HG02571 (cell line): ENCODE results near the gene JOSD1.
A peak's percentile ranks its signal among the peaks of the same experiment; 100 is the strongest.
"Not testable (repeated sequence)": the region's sequence is repeated elsewhere in the genome, so short reads cannot be mapped to it uniquely, and the experiment has no call there.

Source experiments
- ATAC-seq: cut with Tn5 transposase; IDR thresholded peaks from one replicate; pipeline ENCODE4 v1.9.1; 2021; ENCODE audit warnings: mild to moderate bottlenecking, moderate library complexity; ENCODE audit not compliant: unreplicated experiment

Gene JOSD1

GRCh38 chr22:38694049-38694448, 6.7 kb downstream of the JOSD1 start:
- no peak for ATAC-seq

DNA sequence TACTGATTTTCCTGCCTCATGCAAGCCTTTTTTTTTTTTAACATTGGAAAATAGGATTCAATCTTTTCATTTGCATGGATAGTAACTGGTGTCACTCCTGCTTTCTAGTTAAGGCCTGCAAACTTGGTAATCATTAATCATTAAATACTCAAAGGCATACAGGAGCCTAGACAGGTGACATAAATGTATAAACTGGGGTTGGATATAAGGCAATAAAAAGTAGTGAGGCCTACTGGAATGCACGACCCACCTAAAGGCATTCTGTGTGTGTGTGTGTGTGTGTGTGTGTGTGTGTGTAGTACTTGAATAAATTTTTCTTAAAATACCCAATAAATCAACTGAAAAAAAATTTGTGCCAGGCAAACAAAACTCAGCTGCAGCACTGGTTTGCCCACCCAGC, 11.1 kb downstream of the JOSD1 start:
- ATAC-seq, result no peak

DNA sequence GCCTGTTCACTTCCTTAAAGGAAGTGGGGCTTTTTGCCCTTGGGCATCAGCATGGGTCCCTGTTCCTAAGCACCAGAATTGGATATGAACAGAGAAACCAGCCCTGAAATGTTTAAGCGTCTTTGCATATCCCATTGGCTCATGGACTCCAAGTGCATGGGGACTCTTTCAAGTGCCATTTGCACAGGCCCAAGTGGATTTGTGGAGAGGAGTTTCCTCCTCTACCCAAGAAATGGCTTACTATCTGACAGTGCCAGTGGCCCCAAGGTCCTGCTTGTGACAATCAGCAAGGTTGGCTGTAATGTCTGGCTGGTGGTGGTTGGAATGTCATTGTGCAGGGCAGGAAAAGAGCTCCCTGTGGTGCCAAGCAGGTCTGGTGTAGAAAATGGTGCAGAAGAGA, 15.0 kb downstream of the JOSD1 start:
- ATAC-seq, result no peak

- no peak for ATAC-seq
Measured at GRCh38 chr22:38684895-38685294, 15.8 kb downstream of the JOSD1 start.

DNA sequence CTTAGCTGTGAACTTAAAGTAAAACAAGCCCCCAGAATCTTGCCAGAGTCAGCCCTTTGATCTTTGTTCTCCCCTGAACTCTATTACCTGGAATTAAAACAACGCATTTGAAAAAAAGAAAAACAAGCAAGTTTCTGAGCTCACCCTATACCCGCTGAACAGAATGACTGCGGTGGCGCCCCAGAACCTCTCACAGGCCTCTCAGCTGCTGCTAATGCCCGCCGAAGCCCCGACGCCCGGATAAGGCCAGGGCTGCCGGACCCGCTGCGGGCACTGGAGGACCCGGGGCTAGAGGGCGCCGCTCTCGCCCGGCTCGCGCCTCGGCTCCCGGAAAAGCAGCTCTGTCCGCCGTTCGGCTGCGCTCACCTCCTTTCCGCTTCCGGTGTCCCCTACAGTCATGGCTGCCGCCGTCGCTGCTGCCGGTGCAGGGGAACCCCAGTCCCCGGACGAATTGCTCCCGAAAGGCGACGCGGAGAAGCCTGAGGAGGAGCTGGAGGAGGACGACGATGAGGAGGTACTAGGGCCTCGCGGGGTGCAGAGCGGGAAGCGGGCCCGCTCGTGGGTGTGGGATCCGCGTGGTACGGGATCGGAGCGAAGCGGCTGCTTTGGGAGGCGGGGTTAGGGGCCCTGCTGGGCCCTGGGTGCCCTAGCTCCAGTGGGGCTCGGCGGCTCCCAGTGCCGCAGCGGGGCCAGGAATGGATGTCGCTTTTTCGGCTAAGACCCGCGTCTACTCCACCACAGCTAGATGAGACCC, 19.0 kb downstream of the JOSD1 start, which contains the start of gene TOMM22:
Gene TOMM22, plus strand, starts transcription at position 376 of the 754 bp plus-strand sequence. Its CDS starts 22 bp downstream, at position 398.
- peak; percentile 92 for ATAC-seq

- no peak for ATAC-seq
Measured at GRCh38 chr22:38675833-38676232, 24.9 kb downstream of the JOSD1 start.

- no peak for ATAC-seq
Measured at GRCh38 chr22:38674888-38675287, 25.9 kb downstream of the JOSD1 start.

DNA sequence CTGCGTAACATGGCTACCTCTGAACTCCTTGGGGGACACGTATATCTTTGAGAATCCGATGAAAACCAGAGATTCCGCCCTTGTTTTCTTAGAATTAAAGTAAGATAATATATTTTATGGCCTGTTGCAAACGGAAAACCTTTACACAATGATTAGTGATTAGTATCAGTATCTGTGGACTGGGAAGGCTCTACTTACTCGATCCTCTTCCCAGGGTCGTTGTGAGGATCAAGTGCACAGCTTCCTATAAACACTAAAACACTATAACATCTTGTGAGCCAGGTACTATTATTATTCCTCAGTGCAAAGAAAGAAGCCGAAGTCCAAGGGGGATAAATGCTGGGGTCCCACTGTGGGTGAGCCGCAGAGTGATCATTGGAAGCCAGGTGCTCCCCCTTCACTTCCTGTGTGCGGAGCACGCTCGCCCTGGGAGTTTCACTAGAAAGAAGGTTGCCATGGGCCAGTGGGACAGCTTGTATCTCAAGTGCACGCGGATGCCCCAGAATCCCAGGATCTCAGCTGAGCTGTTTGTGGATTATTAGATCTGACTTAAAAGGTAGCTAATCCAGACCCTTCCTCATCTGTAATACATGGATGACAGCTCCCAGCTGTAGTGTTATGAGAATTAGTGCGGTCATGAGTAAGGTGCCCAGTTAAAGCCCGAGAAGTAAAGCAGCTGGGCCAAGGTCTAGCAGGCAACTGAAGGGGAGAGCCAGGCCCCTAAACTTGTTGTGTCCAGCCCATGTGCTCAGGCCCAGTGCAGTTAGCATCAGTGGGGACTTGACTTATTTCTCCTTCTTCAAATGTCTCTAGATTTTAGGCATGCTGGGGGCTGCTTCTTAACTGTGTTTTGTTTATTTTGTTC, 43.5 kb downstream of the JOSD1 start:
- peak; percentile 41 for ATAC-seq

DNA sequence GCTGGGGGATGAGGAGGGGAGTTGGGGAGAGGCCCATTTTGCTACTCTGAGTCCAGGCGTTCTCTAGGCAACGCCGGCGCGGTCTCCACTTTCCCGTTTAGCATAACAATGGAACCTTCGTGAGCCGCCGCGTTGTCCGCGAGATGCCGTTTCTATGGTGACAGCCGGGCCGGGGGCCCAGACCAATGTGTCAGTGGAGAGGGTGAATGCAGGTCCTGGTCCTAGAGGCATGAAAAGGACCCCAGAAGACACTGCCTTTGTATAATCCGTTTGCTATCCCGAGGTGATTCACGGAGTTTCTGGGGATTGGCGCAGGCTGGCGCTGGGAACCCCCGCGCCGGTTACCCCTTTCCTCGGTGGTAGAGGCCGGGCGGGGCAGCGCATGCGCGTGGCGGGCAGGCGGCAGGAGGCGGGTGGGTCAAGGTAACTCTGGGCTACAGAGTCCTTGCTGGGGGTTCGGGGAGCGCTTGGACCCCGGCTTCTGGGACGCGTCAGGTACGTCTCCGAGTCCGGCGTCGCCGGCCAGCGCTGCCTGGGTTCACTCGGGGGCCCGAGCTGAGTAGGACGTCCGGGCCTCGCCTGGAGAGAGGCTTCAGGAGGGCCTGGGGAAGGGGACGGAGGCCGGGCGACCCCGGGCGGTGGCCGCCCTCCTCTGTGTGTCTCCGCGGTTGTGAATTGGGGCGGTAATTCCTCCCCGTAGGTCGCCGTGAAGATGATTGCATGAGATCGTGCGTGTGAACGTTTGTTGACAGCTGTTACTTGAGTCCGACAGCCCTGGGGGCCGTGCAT, 44.3 kb downstream of the JOSD1 start, which contains the start of the genes CBY1 and FAM227A:
Gene CBY1, plus strand, starts transcription at position 383 of the 789 bp plus-strand sequence. CDS start 11,417 bp downstream, outside the sequence.
Gene FAM227A, minus strand, starts transcription at position 137 of the 789 bp plus-strand sequence. CDS start 6,224 bp downstream, outside the sequence.
- ATAC-seq, result peak; percentile 64

DNA sequence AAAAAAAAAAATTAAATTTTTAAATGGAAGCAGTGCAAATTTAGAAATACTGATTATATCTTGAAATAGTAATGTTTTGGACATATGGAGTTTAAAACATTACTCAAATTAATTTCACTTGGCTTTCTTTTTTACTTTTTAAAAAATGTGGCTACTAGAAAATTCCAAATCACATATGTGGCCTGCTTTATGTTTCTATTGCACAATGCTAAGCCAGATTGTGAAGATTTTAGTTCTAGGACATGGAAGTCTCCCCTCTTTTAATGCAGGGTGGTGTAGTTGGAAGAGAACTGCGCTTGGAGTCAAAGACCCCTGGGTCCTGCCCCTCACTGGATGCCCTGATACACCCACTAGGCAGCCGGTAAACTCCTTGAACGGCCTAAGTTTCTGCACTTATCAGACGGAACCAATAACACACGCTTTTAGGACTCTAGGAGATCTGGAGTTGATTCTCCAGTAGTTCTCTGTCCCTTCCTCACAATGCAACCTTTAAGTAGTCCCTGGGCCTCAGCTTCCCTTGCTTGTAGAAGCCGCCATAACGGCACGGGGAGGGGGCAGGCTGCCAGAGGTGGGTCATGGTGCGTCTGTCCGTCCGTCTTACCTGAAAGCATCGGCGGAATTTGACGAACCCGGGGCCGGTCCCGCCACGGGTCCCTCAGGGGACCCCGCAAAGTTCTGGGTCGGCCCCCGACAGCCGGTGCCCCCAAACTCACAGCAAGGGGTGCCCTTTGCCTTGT, 45.1 kb downstream of the JOSD1 start:
- no peak for ATAC-seq

DNA sequence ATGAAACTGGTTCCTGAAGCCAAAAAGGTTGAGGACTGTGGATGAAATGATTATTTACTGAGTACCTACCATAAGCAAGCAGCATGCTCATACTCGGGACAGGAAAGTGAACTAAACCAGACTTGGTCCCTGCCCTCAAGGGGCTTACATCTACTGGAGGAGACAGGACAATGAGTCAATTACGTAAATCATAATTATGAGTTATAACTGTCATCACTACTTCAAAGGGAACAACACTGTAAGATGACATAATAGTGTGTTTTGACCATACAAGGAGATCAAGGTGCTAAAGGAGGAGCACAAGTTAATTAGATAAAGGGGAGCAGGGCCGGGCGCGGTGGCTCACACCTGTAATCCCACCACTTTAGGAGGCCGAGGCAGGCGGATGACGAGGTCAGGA, 47.0 kb downstream of the JOSD1 start:
- ATAC-seq, result no peak

DNA sequence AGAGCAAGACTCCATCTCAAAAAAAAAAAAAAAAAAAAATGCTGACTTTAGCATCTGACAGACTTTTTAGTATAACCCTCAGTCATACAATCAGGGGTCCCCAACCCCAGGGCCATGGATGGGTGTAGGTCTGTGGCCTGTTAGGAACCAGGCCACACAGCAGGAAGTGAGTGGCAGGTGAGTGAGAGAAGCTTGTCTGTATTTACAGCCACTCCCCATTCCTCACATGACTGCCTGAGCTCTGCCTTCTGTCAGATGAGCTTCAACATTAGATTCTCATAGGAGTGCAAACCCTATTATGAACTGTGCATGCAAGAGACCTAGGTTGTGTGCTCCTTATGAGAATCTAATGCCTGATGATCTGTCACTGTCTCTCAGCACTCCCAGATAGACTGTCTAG, 47.9 kb downstream of the JOSD1 start:
- no peak for ATAC-seq

GRCh38 chr22:38649841-38650522, 50.8 kb downstream of the JOSD1 start:
- no peak for ATAC-seq

DNA sequence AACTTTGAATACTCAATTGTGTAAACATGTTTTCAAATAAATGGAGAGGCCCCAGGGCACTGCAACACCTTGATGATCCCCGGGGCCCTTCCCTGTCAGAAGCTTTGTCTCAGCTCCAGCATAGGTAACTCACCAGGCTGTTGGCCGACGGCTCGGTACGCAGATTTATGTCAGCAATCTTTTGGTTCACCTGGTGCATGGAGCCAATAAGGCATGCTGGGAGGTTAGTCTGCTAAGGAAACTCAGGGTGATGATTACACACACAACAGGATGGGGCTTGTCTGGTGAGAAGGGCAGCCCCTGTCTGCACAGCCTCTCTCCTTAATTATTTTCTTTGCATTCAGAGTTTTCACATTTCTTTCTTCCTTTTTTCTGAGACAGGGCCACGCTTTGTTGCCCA, 55.3 kb downstream of the JOSD1 start:
- ATAC-seq, result no peak

GRCh38 chr22:38644245-38644644, 56.5 kb downstream of the JOSD1 start:
- ATAC-seq, result not testable (repeated sequence)

DNA sequence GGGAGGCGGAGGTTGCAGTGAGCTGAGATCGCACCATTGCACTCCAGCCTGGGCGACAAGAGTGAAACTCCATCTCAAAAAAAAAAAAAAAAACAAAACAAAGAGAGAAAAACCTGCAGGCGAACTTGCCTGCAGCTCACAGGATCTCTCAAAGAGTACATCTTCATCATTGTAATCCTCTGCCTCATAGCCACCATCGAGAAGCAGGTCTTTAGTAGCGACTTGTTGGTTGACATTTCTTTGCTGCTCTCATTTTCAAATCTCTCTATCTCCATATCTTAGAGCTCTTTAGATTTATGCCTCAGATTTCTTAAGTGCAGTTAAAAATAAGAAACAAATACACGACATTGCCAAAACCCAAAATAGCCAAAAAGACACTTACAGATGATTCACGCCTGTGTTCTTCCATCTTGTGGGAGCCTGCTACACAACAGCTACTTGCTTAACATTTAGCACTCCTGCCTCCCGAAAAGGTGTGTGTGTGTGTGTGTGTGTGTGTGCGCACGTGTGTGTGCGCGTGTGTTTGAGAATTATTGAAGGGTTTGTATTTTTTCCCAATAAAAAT, 59.2 kb downstream of the JOSD1 start:
- no peak for ATAC-seq

DNA sequence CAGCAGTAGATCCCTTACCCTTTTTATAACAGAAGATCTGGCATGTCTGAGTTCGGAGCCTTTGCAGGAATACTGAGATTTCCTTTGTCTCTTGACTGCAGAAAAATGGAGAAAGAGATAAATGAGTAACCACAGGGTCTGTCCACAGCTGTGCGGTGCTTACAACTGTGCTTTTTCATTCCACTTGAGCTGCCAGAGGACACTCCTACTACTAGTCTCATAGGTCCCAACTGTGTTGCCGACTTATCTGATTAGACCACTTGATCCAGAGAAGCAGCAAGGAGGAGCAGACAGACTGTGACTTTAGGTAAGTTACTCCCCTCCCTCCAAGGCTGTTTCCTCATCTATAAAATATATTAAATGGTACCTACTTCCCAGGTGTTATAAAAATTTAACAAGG, 62.0 kb downstream of the JOSD1 start:
- no peak for ATAC-seq

DNA sequence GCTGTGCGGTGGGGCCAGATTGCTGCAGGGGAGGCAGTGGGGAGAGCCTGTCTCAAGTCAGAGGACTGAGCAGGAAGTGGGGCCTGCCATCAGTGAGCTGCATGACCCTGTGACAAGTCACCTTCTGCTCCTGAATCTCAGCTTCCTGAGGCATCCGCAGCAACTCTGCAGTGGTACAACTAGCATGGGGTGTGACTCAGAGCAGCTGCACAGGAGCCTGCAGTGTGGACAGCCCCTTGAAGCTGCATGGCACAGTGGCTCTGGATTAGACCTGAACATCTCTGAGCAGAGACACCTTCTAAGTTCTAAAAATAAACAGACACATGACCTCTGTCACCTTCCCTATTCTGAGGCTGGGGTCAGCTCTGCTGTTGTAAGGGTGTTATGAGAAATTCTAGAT, 62.5 kb downstream of the JOSD1 start:
- ATAC-seq, result no peak
